Measurements from ENCODE around the gene ZFHX3. TPM values are rescaled to one million over a fixed set of nuclear protein-coding genes. Genes with fewer than 3 reads are reported as not detected.

Gene ZFHX3, protein sequence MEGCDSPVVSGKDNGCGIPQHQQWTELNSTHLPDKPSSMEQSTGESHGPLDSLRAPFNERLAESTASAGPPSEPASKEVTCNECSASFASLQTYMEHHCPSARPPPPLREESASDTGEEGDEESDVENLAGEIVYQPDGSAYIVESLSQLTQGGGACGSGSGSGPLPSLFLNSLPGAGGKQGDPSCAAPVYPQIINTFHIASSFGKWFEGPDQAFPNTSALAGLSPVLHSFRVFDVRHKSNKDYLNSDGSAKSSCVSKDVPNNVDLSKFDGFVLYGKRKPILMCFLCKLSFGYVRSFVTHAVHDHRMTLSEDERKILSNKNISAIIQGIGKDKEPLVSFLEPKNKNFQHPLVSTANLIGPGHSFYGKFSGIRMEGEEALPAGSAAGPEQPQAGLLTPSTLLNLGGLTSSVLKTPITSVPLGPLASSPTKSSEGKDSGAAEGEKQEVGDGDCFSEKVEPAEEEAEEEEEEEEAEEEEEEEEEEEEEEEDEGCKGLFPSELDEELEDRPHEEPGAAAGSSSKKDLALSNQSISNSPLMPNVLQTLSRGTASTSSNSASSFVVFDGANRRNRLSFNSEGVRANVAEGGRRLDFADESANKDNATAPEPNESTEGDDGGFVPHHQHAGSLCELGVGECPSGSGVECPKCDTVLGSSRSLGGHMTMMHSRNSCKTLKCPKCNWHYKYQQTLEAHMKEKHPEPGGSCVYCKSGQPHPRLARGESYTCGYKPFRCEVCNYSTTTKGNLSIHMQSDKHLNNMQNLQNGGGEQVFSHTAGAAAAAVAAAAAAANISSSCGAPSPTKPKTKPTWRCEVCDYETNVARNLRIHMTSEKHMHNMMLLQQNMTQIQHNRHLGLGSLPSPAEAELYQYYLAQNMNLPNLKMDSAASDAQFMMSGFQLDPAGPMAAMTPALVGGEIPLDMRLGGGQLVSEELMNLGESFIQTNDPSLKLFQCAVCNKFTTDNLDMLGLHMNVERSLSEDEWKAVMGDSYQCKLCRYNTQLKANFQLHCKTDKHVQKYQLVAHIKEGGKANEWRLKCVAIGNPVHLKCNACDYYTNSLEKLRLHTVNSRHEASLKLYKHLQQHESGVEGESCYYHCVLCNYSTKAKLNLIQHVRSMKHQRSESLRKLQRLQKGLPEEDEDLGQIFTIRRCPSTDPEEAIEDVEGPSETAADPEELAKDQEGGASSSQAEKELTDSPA (N-terminal part only)
- total RNA-seq (10 to 100 TPM in 6 of 9 donors, 1 to 10 TPM in 3; 7.8 to 21.6 (median 14.5) TPM), polyA plus RNA-seq (1 to 10 TPM; 3.8 to 4.0 TPM)
- long read RNA-seq, donor 1, partial matches to known transcripts: 2 of 4 reads
- long read RNA-seq, donor 1, other reads (novel, unspliced or antisense): 2 of 4 reads
- long read RNA-seq, donor 2, partial matches to known transcripts: 2 of 4 reads
- long read RNA-seq, donor 2, other reads (novel, unspliced or antisense): 2 of 4 reads
- long read RNA-seq, donor 3, partial matches to known transcripts: 0 of 5 reads
- long read RNA-seq, donor 3, other reads (novel, unspliced or antisense): 5 of 5 reads

DNA sequence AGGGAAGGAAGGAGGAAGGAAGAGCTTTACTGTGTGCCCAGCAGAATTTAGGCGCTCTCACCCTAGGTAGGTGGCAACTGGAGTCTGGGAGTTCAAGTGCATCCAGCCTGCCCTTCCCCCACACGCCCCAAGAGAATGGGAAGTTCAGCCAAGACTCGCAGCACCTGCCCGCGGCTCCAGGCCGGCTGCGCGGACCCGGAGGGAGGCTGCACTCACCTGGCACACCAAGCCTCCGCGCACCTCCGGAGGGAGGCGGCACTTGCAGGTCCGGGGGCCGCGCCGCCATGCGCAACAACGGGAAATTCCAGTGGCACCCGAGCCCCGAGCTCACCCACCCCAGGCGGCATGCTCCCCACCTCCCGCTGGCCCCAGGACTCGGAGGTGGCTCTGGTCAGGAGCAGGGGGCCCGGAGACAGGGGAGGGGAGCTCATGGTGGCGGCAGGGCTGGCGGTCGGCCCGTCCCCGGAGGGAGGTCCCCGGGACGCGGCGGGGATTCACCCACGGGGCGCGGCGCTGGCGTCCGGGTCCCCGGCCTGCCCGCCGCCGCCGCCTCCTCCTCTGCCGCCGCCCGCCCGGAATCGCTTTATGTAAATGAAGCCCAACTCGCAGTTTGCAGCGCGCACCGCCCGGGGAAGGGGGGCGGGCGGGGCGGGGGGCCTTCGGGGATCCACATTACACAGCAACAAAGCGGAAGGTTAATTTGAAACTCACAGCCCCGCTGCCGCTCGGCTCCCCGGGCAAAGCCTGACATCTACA, at the start of gene ZFHX3:
ZFHX3 (minus strand) TSS at position 593 of the 756 bp plus-strand sequence. CDS start 87,983 bp downstream, outside the sequence.
- intact Hi-C loops (cut with DNase I): loop anchor here in 7 of 10 donors (2.0 to 10.0 kb wide), 8 partner anchors 19 to 215 kb away; no protein-coding TSS in a partner anchor
- peak within 1 kb of the TSS; percentile 64 to 98 (median 82) for H3K4me3 ChIP-seq
- 0 to 1% (median 1%) methylated on average over 21 to 64 of the region's 64 CpGs for WGBS, 4 donors

DNA sequence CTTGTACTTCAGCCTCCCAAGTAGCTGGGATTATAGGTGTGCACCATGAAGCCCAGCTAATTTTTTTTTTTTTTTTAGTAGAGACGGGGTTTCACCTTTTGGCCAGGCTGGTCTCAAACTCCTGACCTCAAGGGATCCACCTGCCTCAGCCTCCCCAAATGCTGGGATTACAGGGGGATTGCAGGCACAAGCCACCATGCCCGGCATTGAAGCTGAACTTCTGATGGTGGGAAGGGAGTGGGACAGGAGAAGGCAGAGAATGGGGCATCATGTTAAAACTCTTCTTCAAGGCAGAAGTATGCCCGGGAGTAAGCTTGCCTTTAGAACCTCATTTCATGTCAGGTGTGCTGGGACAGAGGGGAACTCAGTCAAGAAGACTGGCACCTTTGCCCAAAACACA, 48.6 kb upstream of the ZFHX3 start:
- TF ChIP-seq POLR2A (IDR thresholded peaks at IDR 0.05): no peak
- TF ChIP-seq, protein P1, sequence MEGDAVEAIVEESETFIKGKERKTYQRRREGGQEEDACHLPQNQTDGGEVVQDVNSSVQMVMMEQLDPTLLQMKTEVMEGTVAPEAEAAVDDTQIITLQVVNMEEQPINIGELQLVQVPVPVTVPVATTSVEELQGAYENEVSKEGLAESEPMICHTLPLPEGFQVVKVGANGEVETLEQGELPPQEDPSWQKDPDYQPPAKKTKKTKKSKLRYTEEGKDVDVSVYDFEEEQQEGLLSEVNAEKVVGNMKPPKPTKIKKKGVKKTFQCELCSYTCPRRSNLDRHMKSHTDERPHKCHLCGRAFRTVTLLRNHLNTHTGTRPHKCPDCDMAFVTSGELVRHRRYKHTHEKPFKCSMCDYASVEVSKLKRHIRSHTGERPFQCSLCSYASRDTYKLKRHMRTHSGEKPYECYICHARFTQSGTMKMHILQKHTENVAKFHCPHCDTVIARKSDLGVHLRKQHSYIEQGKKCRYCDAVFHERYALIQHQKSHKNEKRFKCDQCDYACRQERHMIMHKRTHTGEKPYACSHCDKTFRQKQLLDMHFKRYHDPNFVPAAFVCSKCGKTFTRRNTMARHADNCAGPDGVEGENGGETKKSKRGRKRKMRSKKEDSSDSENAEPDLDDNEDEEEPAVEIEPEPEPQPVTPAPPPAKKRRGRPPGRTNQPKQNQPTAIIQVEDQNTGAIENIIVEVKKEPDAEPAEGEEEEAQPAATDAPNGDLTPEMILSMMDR (IDR thresholded peaks at IDR 0.05): no peak
- no peaks in the 10 kb centered on the region for H3K36me3 ChIP-seq
- WGBS, 4 donors: 81 to 94% (median 88%) methylated on average over 3 of the region's 3 CpGs
- intact Hi-C loops (cut with DNase I): no loop called here
- no peaks in the 10 kb centered on the region for H3K27me3 ChIP-seq
- DNase-seq: no peak
- H3K4me3 ChIP-seq: no peak overlapping the region
- no peak overlapping the region for H3K27ac ChIP-seq
- H3K9me3 ChIP-seq: no peaks in the 10 kb centered on the region
- peaks cover 0 to 22% (median 6%) of the 10 kb centered on the region in 12 donors for H3K4me1 ChIP-seq
- no peak for ATAC-seq

More for the DNA sequence above, at the start of gene ZFHX3:
- TF ChIP-seq, protein P1 (IDR thresholded peaks at IDR 0.05): peak in 6 of 12 donors; percentile 9 to 48 (median 34)
- peak in 1 of 2 donors; percentile 26 for TF ChIP-seq POLR2A (IDR thresholded peaks at IDR 0.05)
- ATAC-seq: peak; percentile 33 to 79 (median 73)
- no peaks in the 10 kb centered on the region for H3K36me3 ChIP-seq
- H3K4me1 ChIP-seq: peaks cover 6 to 89% (median 58%) of the 10 kb centered on the region in 12 donors
- no peaks in the 10 kb centered on the region for H3K9me3 ChIP-seq
- DNase-seq: peak; percentile 72 to 85 (median 82)
- no peaks in the 10 kb centered on the region for H3K27me3 ChIP-seq
- H3K27ac ChIP-seq: peak within 1 kb of the TSS; percentile 87 to 97 (median 91)

DNA sequence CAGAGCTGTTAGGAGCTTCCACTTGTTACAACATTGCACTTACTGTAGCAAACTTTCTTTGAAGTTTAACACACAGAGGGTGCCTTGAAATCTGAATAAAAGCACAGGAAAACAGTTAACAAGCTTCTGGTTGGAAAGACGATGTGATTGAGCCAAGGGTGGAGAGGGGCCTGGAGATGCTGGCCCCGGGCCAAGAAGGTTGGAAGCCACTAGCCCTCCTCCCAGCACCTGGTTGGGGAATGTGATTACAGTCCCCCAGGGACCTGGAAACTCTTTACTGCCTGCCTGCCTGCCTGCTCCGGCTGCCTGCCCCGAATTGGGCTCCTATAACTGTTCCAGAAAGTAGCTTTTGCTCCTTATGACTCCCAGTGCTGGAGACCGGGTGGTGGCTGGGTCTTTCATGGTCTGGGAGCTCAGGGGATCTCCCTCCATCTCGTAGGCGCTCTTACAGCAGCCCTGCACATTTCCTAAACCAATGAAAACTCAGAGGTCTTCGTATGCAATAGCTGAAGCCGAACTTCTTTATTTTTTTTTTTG, 48.0 kb upstream of the ZFHX3 start:
- Histone ChIP-seq H3K27ac (peak overlapping the region in 1 of 12 donors; percentile 4), H3K27me3 (no peaks in the 10 kb centered on the region), H3K4me3 (no peak overlapping the region), H3K36me3 (no peaks in the 10 kb centered on the region), H3K9me3 (no peaks in the 10 kb centered on the region), H3K4me1 (peaks cover 0 to 22% (median 6%) of the 10 kb centered on the region in 12 donors)
- intact Hi-C loops (cut with DNase I): no loop called here
- WGBS, 4 donors: 31 to 40% (median 33%) methylated on average over 9 of the region's 9 CpGs
- ATAC-seq: peak in 3 of 4 donors; percentile 24 to 33 (median 27)
- peak in 2 of 5 donors; percentile 20 to 27 for DNase-seq
- TF ChIP-seq POLR2A (IDR thresholded peaks at IDR 0.05): no peak
- TF ChIP-seq, protein P1 (IDR thresholded peaks at IDR 0.05): no peak

Data from heart left ventricle (tissue), 16 donors.